ENCODE data around the gene GAL3ST1. TPM values are rescaled to one million over a fixed set of nuclear protein-coding genes. Genes with fewer than 3 reads are reported as not detected.
A peak's percentile ranks its signal among the peaks of the same experiment; 100 is the strongest.
"Not testable (repeated sequence)": the region's sequence is repeated elsewhere in the genome, so short reads cannot be mapped to it uniquely, and the experiment has no call there.

The GAL3ST1 gene
- total and polyA plus RNA-seq, 4 experiments from 2014 or later: 0.48 to 2.8 (median 1.4) TPM; not detected in 1

DNA sequence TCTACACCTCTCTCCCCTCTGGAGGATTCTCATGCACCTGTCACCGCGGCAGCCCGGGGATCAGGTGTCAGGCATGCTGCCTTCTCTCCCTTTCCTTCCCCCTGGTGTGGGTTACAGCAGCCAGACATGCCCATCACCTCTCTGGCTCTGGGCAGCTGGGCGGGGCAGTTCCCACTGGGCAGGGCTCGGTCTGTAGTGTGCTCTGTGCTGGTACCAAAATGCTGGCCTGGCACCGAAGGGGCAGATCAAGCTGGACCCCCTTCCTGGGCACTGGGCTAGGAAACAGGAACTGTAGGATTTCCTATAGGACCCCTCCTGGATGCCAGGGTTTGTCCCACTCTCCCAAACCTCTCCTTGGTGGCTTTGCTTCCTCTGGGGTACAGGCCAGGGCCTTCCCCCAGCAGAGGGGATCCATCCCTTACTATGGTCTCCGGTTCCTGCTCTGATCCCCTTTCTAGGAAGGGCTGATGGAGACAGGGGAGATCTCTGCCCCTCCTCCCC, 821 bp downstream of the GAL3ST1 start:
- Mint-ChIP-seq H3K27ac (peak overlapping the region in 1 of 7 donors; percentile 61), H3K9me3 (no peaks in the 10 kb centered on the region), H3K27me3 (peaks cover 0 to 2% of the 10 kb centered on the region in 2 donors), H3K36me3 (peaks cover 24 to 30% of the 10 kb centered on the region in 2 donors), H3K4me3 (no peak overlapping the region), H3K4me1 (peaks cover 3 to 24% (median 7%) of the 10 kb centered on the region in 4 donors)
- ChIA-PET POLR2A (ENCODE audit: partially characterized antibody) (no interaction called here), CTCF (ENCODE audit: partially characterized antibody) (no interaction called here)
- DNase-seq: no peak
- H3K4me1 ChIP-seq (ENCODE audit: insufficient read depth, low read length): peaks cover 4% of the 10 kb centered on the region
- H3K27ac ChIP-seq (ENCODE audit: low read depth, low read length): no peak overlapping the region
- H3K9me3 ChIP-seq (ENCODE audit: control insufficient read depth in 1 of 2, low read length in 2 of 2): no peaks in the 10 kb centered on the region
- intact Hi-C loops (cut with micrococcal nuclease): no loop called here
- no peak overlapping the region for H3K4me3 ChIP-seq (ENCODE audit: low read length in 2 of 2)
- no peaks in the 10 kb centered on the region for H3K27me3 ChIP-seq (ENCODE audit: insufficient read depth, low read length)
- H3K36me3 ChIP-seq (ENCODE audit: insufficient read depth, low read length): peaks cover 26% of the 10 kb centered on the region

DNA sequence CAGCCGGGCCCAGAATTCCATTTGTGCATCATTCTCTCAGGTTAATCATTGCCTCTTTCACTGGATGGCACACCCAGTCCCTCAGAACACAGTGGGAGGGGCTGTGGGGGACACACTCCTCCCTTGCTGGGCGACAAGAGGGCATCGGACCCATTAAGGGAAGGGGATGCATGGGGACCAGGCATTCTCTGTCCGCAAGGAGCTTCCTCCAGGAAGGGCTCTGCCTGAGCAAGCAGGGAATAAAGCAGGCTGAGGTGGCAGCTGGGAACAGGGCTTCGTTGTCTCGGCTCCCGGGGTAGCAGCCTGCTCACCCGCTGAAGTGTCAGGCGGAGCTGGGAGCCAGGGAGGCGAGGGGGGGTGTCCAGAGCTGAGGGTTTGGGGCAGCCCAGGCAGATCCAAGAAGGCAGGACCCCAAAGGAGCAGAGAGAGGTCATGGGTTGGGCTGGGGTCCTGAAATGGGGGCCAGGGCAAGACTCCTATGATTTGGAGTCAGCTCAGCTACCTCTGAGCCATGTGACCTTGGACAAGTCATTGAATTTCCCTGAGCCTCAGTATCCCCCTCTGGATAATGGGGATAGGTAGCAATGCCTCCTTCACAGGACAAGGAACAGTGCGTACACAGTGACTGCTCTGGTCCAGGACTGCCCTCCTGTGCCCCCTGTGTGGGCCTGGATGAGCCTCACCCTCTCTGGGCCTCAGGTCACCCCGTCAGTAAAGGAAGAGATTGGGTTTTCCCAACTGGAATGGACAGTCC, 1.4 kb downstream of the GAL3ST1 start:
- H3K27me3 ChIP-seq (ENCODE audit: insufficient read depth, low read length): no peaks in the 10 kb centered on the region
- H3K27ac ChIP-seq (ENCODE audit: low read depth, low read length): no peak overlapping the region
- intact Hi-C loops (cut with micrococcal nuclease): no loop called here
- no peaks in the 10 kb centered on the region for H3K9me3 ChIP-seq (ENCODE audit: control insufficient read depth in 1 of 2, low read length in 2 of 2)
- DNase-seq: no peak
- no peak overlapping the region for H3K4me3 ChIP-seq (ENCODE audit: low read length in 2 of 2)
- H3K36me3 ChIP-seq (ENCODE audit: insufficient read depth, low read length): peaks cover 21% of the 10 kb centered on the region
- peaks cover 4% of the 10 kb centered on the region for H3K4me1 ChIP-seq (ENCODE audit: insufficient read depth, low read length)
- POLR2A ChIA-PET (ENCODE audit: partially characterized antibody): no interaction called here
- H3K4me1 Mint-ChIP-seq: peaks cover 3 to 24% (median 7%) of the 10 kb centered on the region in 4 donors
- CTCF ChIA-PET (ENCODE audit: partially characterized antibody): no interaction called here
- H3K4me3 Mint-ChIP-seq: no peak overlapping the region
- peaks cover 0 to 6% of the 10 kb centered on the region in 2 donors for H3K27me3 Mint-ChIP-seq
- H3K36me3 Mint-ChIP-seq: peaks cover 18 to 25% of the 10 kb centered on the region in 2 donors
- peak overlapping the region in 2 of 7 donors; percentile 48 to 61 for H3K27ac Mint-ChIP-seq
- no peaks in the 10 kb centered on the region for H3K9me3 Mint-ChIP-seq

- Histone ChIP-seq H3K4me3 (ENCODE audit: low read length in 2 of 2) (no peak overlapping the region), H3K27ac (ENCODE audit: low read depth, low read length) (no peak overlapping the region), H3K27me3 (ENCODE audit: insufficient read depth, low read length) (no peaks in the 10 kb centered on the region), H3K36me3 (ENCODE audit: insufficient read depth, low read length) (peaks cover 14% of the 10 kb centered on the region), H3K4me1 (ENCODE audit: insufficient read depth, low read length) (peaks cover 4% of the 10 kb centered on the region), H3K9me3 (ENCODE audit: control insufficient read depth in 1 of 2, low read length in 2 of 2) (no peaks in the 10 kb centered on the region)
- DNase-seq: no peak
- H3K27ac Mint-ChIP-seq: peak overlapping the region in 1 of 7 donors; percentile 35
- ChIA-PET POLR2A (ENCODE audit: partially characterized antibody) (interaction anchor here (0.6 kb wide), 1 partner anchor 78 kb away, joined by 3 read pairs; no protein-coding TSS in a partner anchor), CTCF (ENCODE audit: partially characterized antibody) (no interaction called here)
- H3K4me1 Mint-ChIP-seq: peaks cover 3 to 24% (median 7%) of the 10 kb centered on the region in 4 donors
- peaks cover 11 to 18% of the 10 kb centered on the region in 2 donors for H3K36me3 Mint-ChIP-seq
- intact Hi-C loops (cut with micrococcal nuclease): no loop called here
- peaks cover 0 to 6% of the 10 kb centered on the region in 2 donors for H3K27me3 Mint-ChIP-seq
- H3K4me3 Mint-ChIP-seq: no peak overlapping the region
- no peaks in the 10 kb centered on the region for H3K9me3 Mint-ChIP-seq
Observed at GRCh38 chr22:30572210-30572609, 2.3 kb downstream of the GAL3ST1 start.

DNA sequence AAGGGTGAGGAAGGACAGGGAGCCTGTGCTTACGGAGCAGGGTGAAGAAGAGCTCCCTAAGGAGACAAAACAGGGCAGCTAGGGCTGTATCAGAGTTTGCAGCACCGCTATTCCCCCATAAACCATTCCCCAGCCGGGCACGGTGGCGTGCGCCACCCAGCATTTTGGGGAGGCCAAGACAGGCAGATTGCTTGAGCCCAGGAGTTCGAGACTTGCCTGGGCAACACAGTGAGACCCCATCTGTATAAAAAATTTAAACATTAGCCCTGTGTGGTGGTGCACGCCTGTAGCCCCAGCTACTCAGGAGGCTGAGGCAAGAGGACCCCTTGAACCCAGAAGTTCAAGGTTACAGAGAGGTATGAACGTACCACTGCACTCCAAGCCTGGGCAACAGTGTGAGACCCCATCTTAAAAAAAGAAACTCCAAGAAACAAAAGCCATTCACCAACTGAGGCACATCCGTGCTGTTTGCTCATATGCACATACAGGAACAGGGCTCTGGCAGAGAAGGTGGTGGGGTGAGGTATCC, 4.7 kb downstream of the GAL3ST1 start:
- Histone ChIP-seq H3K27me3 (ENCODE audit: insufficient read depth, low read length) (no peaks in the 10 kb centered on the region), H3K4me1 (ENCODE audit: insufficient read depth, low read length) (no peaks in the 10 kb centered on the region), H3K4me3 (ENCODE audit: low read length in 2 of 2) (no peak overlapping the region), H3K9me3 (ENCODE audit: control insufficient read depth in 1 of 2, low read length in 2 of 2) (no peaks in the 10 kb centered on the region), H3K36me3 (ENCODE audit: insufficient read depth, low read length) (no peaks in the 10 kb centered on the region), H3K27ac (ENCODE audit: low read depth, low read length) (no peak overlapping the region)
- Mint-ChIP-seq H3K27ac (peak overlapping the region in 1 of 7 donors; percentile 47), H3K9me3 (no peaks in the 10 kb centered on the region), H3K27me3 (peaks cover 0 to 6% of the 10 kb centered on the region in 2 donors), H3K36me3 (no peaks in the 10 kb centered on the region), H3K4me3 (no peak overlapping the region), H3K4me1 (peaks cover 0 to 5% (median 2%) of the 10 kb centered on the region in 4 donors)
- no peak for DNase-seq
- ChIA-PET CTCF (ENCODE audit: partially characterized antibody) (no interaction called here), POLR2A (ENCODE audit: partially characterized antibody) (interaction anchor here (0.6 kb wide), 1 partner anchor 22 kb away, joined by 3 read pairs; the partner anchor contains the start of gene PES1)
- intact Hi-C loops (cut with micrococcal nuclease): no loop called here

GRCh38 chr22:30568137-30568805, 6.2 kb downstream of the GAL3ST1 start:
- ChIA-PET CTCF (ENCODE audit: partially characterized antibody) (interaction anchor here (0.7 kb wide), 1 partner anchor 1572 kb away, joined by 3 read pairs; no protein-coding TSS in a partner anchor), POLR2A (ENCODE audit: partially characterized antibody) (no interaction called here)
- Mint-ChIP-seq H3K36me3 (no peaks in the 10 kb centered on the region), H3K4me1 (peaks cover 0 to 2% (median under 1%) of the 10 kb centered on the region in 4 donors), H3K27me3 (peaks cover 0 to 6% of the 10 kb centered on the region in 2 donors), H3K9me3 (no peaks in the 10 kb centered on the region), H3K27ac (no peak overlapping the region), H3K4me3 (no peak overlapping the region)
- no peak overlapping the region for H3K4me3 ChIP-seq (ENCODE audit: low read length in 2 of 2)
- no peaks in the 10 kb centered on the region for H3K36me3 ChIP-seq (ENCODE audit: insufficient read depth, low read length)
- intact Hi-C loops (cut with micrococcal nuclease): no loop called here
- H3K27me3 ChIP-seq (ENCODE audit: insufficient read depth, low read length): no peaks in the 10 kb centered on the region
- H3K4me1 ChIP-seq (ENCODE audit: insufficient read depth, low read length): no peaks in the 10 kb centered on the region
- H3K9me3 ChIP-seq (ENCODE audit: control insufficient read depth in 1 of 2, low read length in 2 of 2): no peaks in the 10 kb centered on the region
- DNase-seq: no peak
- no peak overlapping the region for H3K27ac ChIP-seq (ENCODE audit: low read depth, low read length)

DNA sequence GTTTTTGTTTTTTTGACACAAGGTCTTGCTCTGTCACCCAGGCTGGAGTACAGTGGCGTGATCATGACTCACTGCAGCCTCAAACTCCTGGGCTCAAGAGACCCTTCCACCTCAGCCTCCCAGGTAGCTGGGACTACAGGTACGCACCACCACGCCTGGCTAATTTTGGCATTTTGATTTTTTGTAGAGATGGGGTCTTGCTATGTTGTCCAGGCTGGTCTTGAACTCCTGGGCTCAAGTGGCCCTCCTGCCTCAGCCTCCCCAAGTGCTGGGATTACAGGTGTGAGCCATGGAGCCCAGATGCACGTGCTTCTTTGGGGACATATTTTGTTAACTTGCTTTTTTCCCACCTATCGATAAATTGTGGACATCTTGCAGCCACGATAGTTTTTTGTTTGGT, 7.2 kb downstream of the GAL3ST1 start:
- H3K9me3 Mint-ChIP-seq; H3K9me3 ChIP-seq (ENCODE audit: control insufficient read depth in 1 of 2, low read length in 2 of 2); intact Hi-C loops (cut with micrococcal nuclease); H3K36me3 ChIP-seq (ENCODE audit: insufficient read depth, low read length); H3K27me3 Mint-ChIP-seq; H3K4me1 ChIP-seq (ENCODE audit: insufficient read depth, low read length); H3K4me3 ChIP-seq (ENCODE audit: low read length in 2 of 2); H3K27ac ChIP-seq (ENCODE audit: low read depth, low read length); DNase-seq; H3K27ac Mint-ChIP-seq; CTCF ChIA-PET (ENCODE audit: partially characterized antibody); H3K36me3 Mint-ChIP-seq; H3K27me3 ChIP-seq (ENCODE audit: insufficient read depth, low read length); H3K4me3 Mint-ChIP-seq; POLR2A ChIA-PET (ENCODE audit: partially characterized antibody); H3K4me1 Mint-ChIP-seq: not testable (repeated sequence)

- intact Hi-C loops (cut with micrococcal nuclease): no loop called here
- ChIA-PET CTCF (ENCODE audit: partially characterized antibody) (no interaction called here), POLR2A (ENCODE audit: partially characterized antibody) (no interaction called here)
- Mint-ChIP-seq H3K27me3 (peaks cover 0 to 6% of the 10 kb centered on the region in 2 donors), H3K27ac (no peak overlapping the region), H3K4me3 (no peak overlapping the region), H3K4me1 (no peaks in the 10 kb centered on the region), H3K36me3 (no peaks in the 10 kb centered on the region), H3K9me3 (no peaks in the 10 kb centered on the region)
- Histone ChIP-seq H3K27me3 (ENCODE audit: insufficient read depth, low read length) (no peaks in the 10 kb centered on the region), H3K36me3 (ENCODE audit: insufficient read depth, low read length) (no peaks in the 10 kb centered on the region), H3K9me3 (ENCODE audit: control insufficient read depth in 1 of 2, low read length in 2 of 2) (no peaks in the 10 kb centered on the region), H3K4me1 (ENCODE audit: insufficient read depth, low read length) (no peaks in the 10 kb centered on the region), H3K27ac (ENCODE audit: low read depth, low read length) (no peak overlapping the region), H3K4me3 (ENCODE audit: low read length in 2 of 2) (no peak overlapping the region)
- DNase-seq: no peak
Observed at GRCh38 chr22:30566125-30566524, 8.3 kb downstream of the GAL3ST1 start.
